Heart right ventricle (tissue), 16 donors: ENCODE measurements around the gene UBE2D2. TPM values are rescaled to one million over a fixed set of nuclear protein-coding genes. Genes with fewer than 3 reads are reported as not detected.

Experiments used
- ATAC-seq, 8 donors: fragments of 200-7000 bp; cut with Tn5 transposase; one replicate each; pipeline ENCODE4 v1.9.1; 2020; ENCODE audit warnings: mild to moderate bottlenecking in 8 of 8, moderate library complexity in 8 of 8, moderate number of reproducible peaks in 1 of 8
- DNase-seq, 2 donors: peaks; one replicate each; pipeline ENCODE4 v3.0.0-alpha.2; 2020
- H3K27ac ChIP-seq, 10 donors: fragments of 200-600 bp; sonication (generic) in 2 of 10; one replicate each; pipeline versions ENCODE4 v1.5.0 to v1.8.0; 2020 to 2022; ENCODE audit warnings: mild to moderate bottlenecking in 3 of 10
- H3K27me3 ChIP-seq, 7 donors: fragments of 200-600 bp; one replicate each; pipeline ENCODE4 v1.8.0; 2021 to 2022; ENCODE audit warnings: mild to moderate bottlenecking in 2 of 7
- H3K36me3 ChIP-seq, 9 donors: fragments of 200-600 bp; sonication (generic) in 1 of 9; one replicate each; pipeline versions ENCODE4 v1.5.0 to v1.8.0; 2020 to 2022; ENCODE audit warnings: mild to moderate bottlenecking in 2 of 9
- H3K4me1 ChIP-seq, 9 donors: fragments of 200-600 bp; sonication (generic) in 1 of 9; one replicate each; pipeline versions ENCODE4 v1.5.0 to v1.8.0; 2020 to 2022; ENCODE audit warnings: mild to moderate bottlenecking in 4 of 9
- H3K4me3 ChIP-seq, 10 donors: fragments of 200-600 bp; sonication (generic) in 2 of 10; one replicate each; pipeline versions ENCODE4 v1.5.0 to v1.8.0; 2020 to 2022; ENCODE audit warnings: mild to moderate bottlenecking in 7 of 10, moderate library complexity in 2 of 10
- H3K9me3 ChIP-seq, 11 donors: fragments of 200-600 bp in 10 of 11; sonication (generic) in 2 of 11; one replicate each; pipeline versions ENCODE4 v1.5.0 to v1.8.0; 2013 to 2022; ENCODE audit warnings: mild to moderate bottlenecking in 2 of 11, control low read depth in 1 of 11, moderate library complexity in 1 of 11
- WGBS, 2 donors: extraction: QIAGEN DNeasy Blood & Tissue Kit; methylation state at CpG; one replicate each; pipeline ENCODE4 v1.1.7; 2013; ENCODE audit warnings: inconsistent platforms in 1 of 2; 5-methylcytosine and 5-hydroxymethylcytosine counted together
- intact Hi-C, 10 donors: fragments of 100-400 bp; cut with DNase I; formaldehyde crosslinking; loops; one replicate each; pipeline versions ENCODE4 v1.11.1 to v1.14.2; 2022
- polyA plus RNA-seq, 2 donors: library from polyadenylated mRNA; stranded (reverse); fragments of 200-250 nt; gene quantifications; one replicate each; pipeline ENCODE4 v1.2.3, GENCODE V29; 2013
- total RNA-seq, 10 donors: library from RNA; stranded (reverse); fragmentation: NEBNext Ultra II Directional in 3 of 10; extraction: Animal tissue kit (Norgen Biotek cat#: 25700) in 3 of 10; gene quantifications; one replicate each; pipeline versions ENCODE4 v1.2.1 to v1.2.4, GENCODE V29; 2021 to 2023
- TF ChIP-seq, protein P1 (sequence below), 9 donors: fragments of 200-600 bp; sonication (generic) in 2 of 9; IDR thresholded peaks; one replicate each; pipeline versions ENCODE4 v1.5.0 to v1.8.0; 2021 to 2022; ENCODE audit warnings: antibody characterized with exemption in 9 of 9, mild to moderate bottlenecking in 5 of 9, moderate library complexity in 1 of 9
- donor health status: Arrhythmogenic right ventricular cardiomyopathy.
- donor health status: ischemic (EF 13 %, LVEDD 7.1; RV severe dilation, severe dysfunction).
- donor health status: healthy with polysubstance abuse.
- donor health status: DM: no; HTN: yes; CAD: no.
- donor health status: DM: no; HTN: no; CAD: no.
- donor health status: ischemic (EF 25% LVEDD 6.9; RV normal size, moderate dysfunction).
- donor health status: ischemic (EF 25% LVEDD 5.7; RV mildly dilated, moderate dysfunction).
- donor health status: healthy.
- donor health status: DM: yes; HTN: yes; CAD: no.
- donor health status: Ischemic cardiomyopathy.
- donor health status: ischemic (EF 35%, LVEDD 5.7; RV mildly dilated, moderate dysfunction).
- donor health status: nonischemic (EF 11% LVEDD 7.7; RV severe dilation, severe dysfunction).
- donor health status: DM: yes; HTN: yes; CAD: no.
- donor health status: PGD.
- donor health status: ischemic (EF 29% LVEDD 5.4; RV normal size, mild dysfunction).
- donor health status: nonischemic (EF 23%, LVEDD 6.1; RV moderate dilation, normal function).

Gene UBE2D2
- total and polyA plus RNA-seq, 12 donors, result 59.3 to 162 (median 139) TPM

DNA sequence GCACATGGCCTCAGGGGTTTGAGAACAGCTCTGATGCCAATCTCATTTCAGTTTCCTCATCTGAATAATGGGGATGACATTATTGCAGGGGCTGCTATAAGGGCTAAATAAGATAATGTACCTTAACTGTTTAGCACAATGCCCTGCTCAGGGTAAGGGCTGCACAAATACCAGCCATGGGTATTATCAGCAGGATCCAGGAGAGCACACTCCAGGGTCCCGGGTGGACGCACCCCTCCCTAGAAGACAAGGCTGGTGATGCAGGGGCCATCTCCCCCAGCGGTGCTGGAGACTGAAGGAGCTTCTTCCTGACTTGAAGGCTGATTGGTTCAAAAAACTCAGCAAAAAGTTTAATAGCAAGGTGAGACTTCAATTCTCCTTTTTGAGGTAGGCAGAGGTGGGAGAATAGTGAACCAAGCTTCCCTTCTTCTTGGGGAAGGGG is 84.3 kb downstream of the UBE2D2 start:
- 93 to 95% methylated on average over 3 of the region's 3 CpGs for WGBS, 2 donors
- peaks cover 0 to 47% (median 0%) of the 10 kb centered on the region in 7 donors for H3K27me3 ChIP-seq
- H3K27ac ChIP-seq, result no peak overlapping the region
- intact Hi-C loops, result no loop called here
- TF ChIP-seq, protein P1, sequence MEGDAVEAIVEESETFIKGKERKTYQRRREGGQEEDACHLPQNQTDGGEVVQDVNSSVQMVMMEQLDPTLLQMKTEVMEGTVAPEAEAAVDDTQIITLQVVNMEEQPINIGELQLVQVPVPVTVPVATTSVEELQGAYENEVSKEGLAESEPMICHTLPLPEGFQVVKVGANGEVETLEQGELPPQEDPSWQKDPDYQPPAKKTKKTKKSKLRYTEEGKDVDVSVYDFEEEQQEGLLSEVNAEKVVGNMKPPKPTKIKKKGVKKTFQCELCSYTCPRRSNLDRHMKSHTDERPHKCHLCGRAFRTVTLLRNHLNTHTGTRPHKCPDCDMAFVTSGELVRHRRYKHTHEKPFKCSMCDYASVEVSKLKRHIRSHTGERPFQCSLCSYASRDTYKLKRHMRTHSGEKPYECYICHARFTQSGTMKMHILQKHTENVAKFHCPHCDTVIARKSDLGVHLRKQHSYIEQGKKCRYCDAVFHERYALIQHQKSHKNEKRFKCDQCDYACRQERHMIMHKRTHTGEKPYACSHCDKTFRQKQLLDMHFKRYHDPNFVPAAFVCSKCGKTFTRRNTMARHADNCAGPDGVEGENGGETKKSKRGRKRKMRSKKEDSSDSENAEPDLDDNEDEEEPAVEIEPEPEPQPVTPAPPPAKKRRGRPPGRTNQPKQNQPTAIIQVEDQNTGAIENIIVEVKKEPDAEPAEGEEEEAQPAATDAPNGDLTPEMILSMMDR (IDR thresholded peaks at IDR 0.05), result no peak
- peak in 1 of 2 donors; percentile 2 for DNase-seq
- H3K4me1 ChIP-seq, result peaks cover 3 to 39% (median 23%) of the 10 kb centered on the region in 9 donors
- no peaks in the 10 kb centered on the region for H3K36me3 ChIP-seq
- ATAC-seq, result no peak
- no peak overlapping the region for H3K4me3 ChIP-seq
- H3K9me3 ChIP-seq, result no peaks in the 10 kb centered on the region

DNA sequence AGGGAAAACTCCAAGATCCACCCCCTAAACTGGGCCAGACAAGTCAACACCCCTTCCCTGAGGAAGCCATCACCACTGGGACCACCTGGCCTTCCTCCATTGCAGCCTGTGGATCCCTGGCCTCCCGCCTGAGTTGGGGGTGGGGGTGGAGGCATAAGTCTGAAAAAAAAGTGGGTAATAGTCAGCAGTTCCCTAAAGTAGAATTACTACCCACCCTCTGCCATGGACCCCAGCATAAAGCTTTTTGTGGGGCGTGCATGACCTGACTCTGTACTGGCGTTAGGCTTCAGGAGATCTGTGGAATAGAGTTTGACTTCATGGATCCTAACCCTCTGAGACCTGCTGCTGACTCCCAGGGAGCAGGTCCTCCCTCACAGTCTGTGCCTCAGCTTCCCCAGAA is 85.0 kb downstream of the UBE2D2 start:
- Histone ChIP-seq H3K27me3 (peaks cover 0 to 53% (median 0%) of the 10 kb centered on the region in 7 donors), H3K27ac (no peak overlapping the region), H3K4me1 (peaks cover 3 to 45% (median 29%) of the 10 kb centered on the region in 9 donors), H3K4me3 (no peak overlapping the region), H3K36me3 (no peaks in the 10 kb centered on the region), H3K9me3 (no peaks in the 10 kb centered on the region)
- no peak for ATAC-seq
- TF ChIP-seq, protein P1 (IDR thresholded peaks at IDR 0.05), result no peak
- intact Hi-C loops, result no loop called here
- DNase-seq, result no peak
- whole genome bisulfite sequencing, 2 donors, result 95 to 96% methylated on average over 3 of the region's 3 CpGs

DNA sequence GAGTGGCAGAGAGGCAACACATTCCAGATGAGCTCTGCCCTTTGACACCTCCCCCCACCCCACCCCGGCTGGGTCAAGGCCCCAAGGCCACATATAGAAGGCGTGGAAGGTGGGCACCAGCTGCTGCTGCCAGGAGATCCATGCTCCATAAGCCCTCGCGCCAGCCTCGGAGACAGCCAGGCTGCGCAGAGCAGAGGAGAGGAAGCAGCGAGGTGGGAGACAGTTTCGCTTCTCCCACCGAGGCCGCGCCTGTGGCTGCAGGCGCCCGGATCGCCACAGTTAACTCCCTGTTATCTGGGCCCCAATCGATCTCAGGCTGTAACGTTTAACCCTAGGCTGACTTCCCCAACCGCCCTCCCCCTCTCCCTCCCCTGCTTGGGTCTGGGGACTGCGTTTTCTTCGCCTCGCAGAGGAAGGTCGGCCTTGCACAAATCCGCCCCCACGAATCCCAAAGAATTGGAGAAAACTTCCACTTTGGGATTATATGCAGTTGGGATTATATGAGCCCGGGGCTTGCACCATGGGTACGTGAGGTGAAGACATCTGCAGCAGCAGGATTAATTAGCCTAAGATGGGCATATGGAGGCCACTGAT is 85.9 kb downstream of the UBE2D2 start:
- Histone ChIP-seq H3K4me1 (peaks cover 6 to 54% (median 38%) of the 10 kb centered on the region in 9 donors), H3K36me3 (no peaks in the 10 kb centered on the region), H3K27ac (peak overlapping the region in 1 of 10 donors; percentile 6), H3K27me3 (peaks cover 0 to 61% (median 0%) of the 10 kb centered on the region in 7 donors), H3K9me3 (no peaks in the 10 kb centered on the region), H3K4me3 (peak overlapping the region in 8 of 10 donors; percentile 0 to 100 (median 27))
- no peak for DNase-seq
- no peak for ATAC-seq
- intact Hi-C loops, result no loop called here
- 32 to 39% methylated on average over 25 of the region's 25 CpGs for WGBS, 2 donors
- TF ChIP-seq, protein P1 (IDR thresholded peaks at IDR 0.05), result no peak

DNA sequence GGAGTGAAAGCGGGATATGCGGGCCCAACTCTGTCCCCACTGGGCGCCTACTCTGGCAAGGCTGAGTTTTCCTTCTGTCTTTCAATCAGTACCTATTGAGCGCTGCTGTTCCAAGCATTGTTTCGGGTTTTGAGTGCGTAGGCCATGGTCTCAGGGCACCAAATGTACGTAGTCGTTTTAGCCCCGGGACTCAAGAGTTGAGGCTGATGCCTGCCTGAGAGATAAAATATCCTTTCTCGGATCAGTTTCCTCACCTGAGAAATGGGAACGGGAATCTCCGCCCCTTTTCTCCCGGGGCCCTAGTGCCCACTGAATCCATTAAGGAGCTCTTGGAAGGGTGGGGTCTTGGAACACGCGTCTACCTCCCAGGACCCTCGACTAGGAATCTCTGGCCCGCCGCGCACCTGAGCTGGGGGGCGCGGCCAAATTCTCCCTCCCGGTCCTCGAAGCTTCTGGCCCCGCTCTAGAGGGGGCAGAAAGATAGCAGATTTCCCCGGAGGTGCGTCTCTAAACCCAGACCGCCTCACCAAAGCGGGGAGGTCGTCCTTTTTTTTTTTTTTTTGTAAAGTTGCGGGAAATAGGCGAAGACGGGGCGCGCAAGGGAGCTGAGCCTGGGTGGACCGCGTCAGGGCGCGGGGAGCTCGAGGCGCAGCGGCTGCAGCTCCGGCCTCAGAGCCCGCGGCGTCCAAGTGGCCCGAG is 86.5 kb downstream of the UBE2D2 start:
- TF ChIP-seq, protein P1 (IDR thresholded peaks at IDR 0.05), result no peak
- intact Hi-C loops, result loop anchor here in 2 of 10 donors (1.0 kb wide), 2 partner anchors 9 to 10 kb away; no protein-coding TSS in a partner anchor
- Histone ChIP-seq H3K36me3 (no peaks in the 10 kb centered on the region), H3K4me1 (peaks cover 6 to 61% (median 45%) of the 10 kb centered on the region in 9 donors), H3K4me3 (peak overlapping the region in 9 of 10 donors; percentile 62 to 100 (median 97)), H3K27me3 (peaks cover 0 to 61% (median 0%) of the 10 kb centered on the region in 7 donors), H3K27ac (peak overlapping the region in 7 of 10 donors; percentile 91 to 97 (median 94)), H3K9me3 (no peaks in the 10 kb centered on the region)
- DNase-seq (no peak), ATAC-seq (no peak)
- WGBS, 2 donors, result 20 to 21% methylated on average over 45 to 46 of the region's 46 CpGs
